Ishikawa (cell line): ENCODE data around the gene SRF.

Experiments
- CEBPB ChIP-seq: IDR thresholded peaks from 2 replicates; pipeline ENCODE4 v1.6.1; 2012
- CREB1 ChIP-seq: IDR thresholded peaks from 2 replicates; pipeline ENCODE4 v1.6.1; 2012; ENCODE audit warnings: low read depth
- EGR1 ChIP-seq: IDR thresholded peaks from 2 replicates; pipeline ENCODE4 v1.6.1; 2012
- EP300 ChIP-seq: IDR thresholded peaks from 2 replicates; pipeline ENCODE4 v1.6.1; 2012; ENCODE audit warnings: borderline replicate concordance
- FOXM1 ChIP-seq: IDR thresholded peaks from 2 replicates; pipeline ENCODE4 v1.6.1; 2012; ENCODE audit warnings: low read depth, borderline replicate concordance
- MAX ChIP-seq: IDR thresholded peaks from 2 replicates; pipeline ENCODE4 v1.6.1; 2012
- NFIC ChIP-seq: IDR thresholded peaks from 2 replicates; pipeline ENCODE4 v1.6.1; 2012
- RAD21 ChIP-seq: IDR thresholded peaks from 2 replicates; pipeline ENCODE4 v1.6.1; 2012; ENCODE audit warnings: low read depth
- REST ChIP-seq: IDR thresholded peaks from 2 replicates; pipeline ENCODE4 v1.6.1; 2012; ENCODE audit warnings: low read depth, mild to moderate bottlenecking
- TAF1 ChIP-seq: IDR thresholded peaks from 2 replicates; pipeline ENCODE4 v1.6.1; 2012; ENCODE audit warnings: low read depth, mild to moderate bottlenecking
- TCF12 ChIP-seq: IDR thresholded peaks from 2 replicates; pipeline ENCODE4 v1.6.1; 2012; ENCODE audit warnings: low read depth
- TEAD4 ChIP-seq: IDR thresholded peaks from 2 replicates; pipeline ENCODE4 v1.6.1; 2012
- USF1 ChIP-seq: IDR thresholded peaks from 2 replicates; pipeline ENCODE4 v1.6.1; 2012
- YY1 ChIP-seq: IDR thresholded peaks from 2 replicates; pipeline ENCODE4 v1.6.1; 2012; ENCODE audit warnings: low read depth
- ZBTB7A ChIP-seq: IDR thresholded peaks from 2 replicates; pipeline ENCODE4 v1.6.1; 2012; ENCODE audit warnings: low read depth

The SRF gene

GRCh38 chr6:43217351-43217750 lies 46.3 kb downstream of the SRF start:
- TF ChIP-seq ZBTB7A (no peak), CREB1 (no peak), USF1 (no peak), RAD21 (no peak), NFIC (no peak), TEAD4 (no peak), TAF1 (no peak), FOXM1 (no peak), EP300 (no peak), MAX (no peak), TCF12 (no peak), CEBPB (no peak), YY1 (no peak), EGR1 (no peak), REST (no peak)

GRCh38 chr6:43219119-43219518 lies 48.0 kb downstream of the SRF start:
- no peak for TF ChIP-seq ZBTB7A
- no peak for TF ChIP-seq TEAD4
- no peak for TF ChIP-seq TCF12
- TF ChIP-seq FOXM1 = no peak
- no peak for TF ChIP-seq MAX
- TF ChIP-seq NFIC = no peak
- no peak for TF ChIP-seq CEBPB
- no peak; the same call in 1 of the 2 replicates for TF ChIP-seq REST
- TF ChIP-seq RAD21 = no peak
- no peak for TF ChIP-seq USF1
- no peak for TF ChIP-seq YY1
- TF ChIP-seq TAF1 = no peak
- TF ChIP-seq CREB1 = no peak
- no peak for TF ChIP-seq EP300
- TF ChIP-seq EGR1 = no peak

GRCh38 chr6:43219814-43220213 lies 48.7 kb downstream of the SRF start:
- TF ChIP-seq TEAD4 = no peak
- TF ChIP-seq USF1 = no peak
- TF ChIP-seq TCF12 = no peak
- TF ChIP-seq REST = no peak
- no peak for TF ChIP-seq TAF1
- TF ChIP-seq RAD21 = no peak
- TF ChIP-seq YY1 = no peak
- no peak for TF ChIP-seq CEBPB

GRCh38 chr6:43220439-43220951 lies 49.4 kb downstream of the SRF start:
- no peak for TF ChIP-seq YY1
- no peak for TF ChIP-seq MAX
- no peak for TF ChIP-seq REST
- TF ChIP-seq RAD21 = no peak
- no peak for TF ChIP-seq CEBPB
- no peak for TF ChIP-seq EP300
- TF ChIP-seq TCF12 = no peak
- no peak for TF ChIP-seq CREB1
- TF ChIP-seq USF1 = no peak
- no peak for TF ChIP-seq EGR1
- no peak for TF ChIP-seq TAF1
- TF ChIP-seq NFIC = no peak
- TF ChIP-seq TEAD4 = no peak
- no peak for TF ChIP-seq ZBTB7A
